OCI-LY7 (cell line): Measurements from ENCODE around the gene TMEM109. TPM values are rescaled to one million over a fixed set of nuclear protein-coding genes. Genes with fewer than 3 reads are reported as not detected.

Experiments
- BruUV-seq: library from RNA; stranded (reverse); fragments of 400-500 nt; replicated peaks from 2 replicates; lab custom pipeline; 2021; lab: Mats Ljungman, UMichigan
- CTCF ChIA-PET: fragments of 300-600 bp; sonication (Branson Sonifier 250); formaldehyde crosslinking; loops from one replicate; lab custom pipeline; 2022; ENCODE audit warnings: antibody characterized with exemption; ENCODE audit not compliant: unreplicated experiment; lab: Charles Lee
- POLR2A ChIA-PET: fragments of 300-600 bp; sonication (Branson Sonifier 250); formaldehyde crosslinking; loops from one replicate; lab custom pipeline; 2022; ENCODE audit warnings: antibody characterized with exemption; lab: Charles Lee
- DNase-seq: peaks from one replicate; pipeline ENCODE4 v3.0.0-alpha.2; 2015; ENCODE audit warnings: low spot score
- H2AFZ ChIP-seq: fragments of 200-600 bp; sonication (generic), shearing (Covaris generic); 2 replicates; pipeline ENCODE4 v1.6.1; 2014; ENCODE audit warnings: mild to moderate bottlenecking, antibody characterized with exemption, low read length, moderate library complexity
- H3K27ac ChIP-seq: fragments of 200-600 bp; sonication (generic); 2 replicates; pipeline ENCODE4 v1.5.1; 2014; ENCODE audit warnings: mixed run types, low read depth, mild to moderate bottlenecking, moderate library complexity, low read length, inconsistent platforms; ENCODE audit not compliant: poor library complexity, severe bottlenecking
- H3K36me3 ChIP-seq: fragments of 200-600 bp; sonication (generic); 2 replicates; pipeline ENCODE4 v1.6.1; 2014; ENCODE audit warnings: mild to moderate bottlenecking, antibody characterized with exemption, low read length, moderate library complexity, mixed read lengths; ENCODE audit not compliant: insufficient read depth
- H3K4me1 ChIP-seq: fragments of 200-600 bp; sonication (generic); 2 replicates; pipeline ENCODE4 v1.5.1; 2014; ENCODE audit warnings: mild to moderate bottlenecking, low read length; ENCODE audit not compliant: insufficient read depth, poor library complexity, severe bottlenecking
- H3K4me2 ChIP-seq: fragments of 200-600 bp; sonication (generic); 2 replicates; pipeline ENCODE4 v1.6.1; 2014; ENCODE audit warnings: mild to moderate bottlenecking, low read length
- H3K4me3 ChIP-seq: fragments of 200-600 bp; sonication (generic); 2 replicates; pipeline ENCODE4 v1.5.1; 2014; ENCODE audit warnings: mild to moderate bottlenecking, low read depth, low read length; ENCODE audit not compliant: poor library complexity, severe bottlenecking
- H3K79me2 ChIP-seq: fragments of 200-600 bp; sonication (generic); 2 replicates; pipeline ENCODE4 v1.6.1; 2016; ENCODE audit warnings: low read depth, mild to moderate bottlenecking, low read length, moderate library complexity, mixed read lengths; ENCODE audit not compliant: insufficient read depth
- H3K9me2 ChIP-seq: fragments of 200-600 bp; sonication (generic); 2 replicates; pipeline ENCODE4 v1.6.1; 2016; ENCODE audit warnings: mild to moderate bottlenecking, low read length, mixed read lengths; ENCODE audit not compliant: insufficient read depth
- H3K9me3 ChIP-seq: fragments of 200-600 bp; sonication (generic); 2 replicates; pipeline ENCODE4 v1.6.1; 2014; ENCODE audit warnings: mild to moderate bottlenecking, mixed run types, low read length, mixed read lengths
- H4K20me1 ChIP-seq: fragments of 200-600 bp; sonication (generic); 2 replicates; pipeline ENCODE4 v1.6.1; 2014; ENCODE audit warnings: mild to moderate bottlenecking, antibody characterized with exemption, low read length, moderate library complexity, mixed read lengths; ENCODE audit not compliant: insufficient read depth
- CTCF ChIP-seq: fragments of 200-600 bp; sonication (generic); conservative IDR thresholded peaks from 2 replicates; pipeline ENCODE4 v1.5.1; 2014; ENCODE audit warnings: mild to moderate bottlenecking, antibody characterized with exemption, low read length, moderate library complexity, mixed read lengths
- EZH2phosphoT487 ChIP-seq: fragments of 200-600 bp; sonication (generic); IDR thresholded peaks from 2 replicates; pipeline ENCODE4 v1.6.1; 2018; ENCODE audit warnings: low read depth, borderline replicate concordance, mild to moderate bottlenecking, mixed run types, antibody characterized with exemption, low read length, moderate library complexity, mixed read lengths
- intact Hi-C: fragments of 100-400 bp; cut with micrococcal nuclease; formaldehyde crosslinking; loops from one replicate; pipeline ENCODE4 v1.10.0; 2022; ENCODE audit not compliant: unreplicated experiment
- total RNA-seq, 2 experiments: library from RNA; depleted of rRNA in 1 of 2; stranded (reverse); fragments of >200 nt in 1 of 2; shearing (Covaris generic) in 1 of 2; gene quantifications; 2 replicates each; pipeline ENCODE4 v1.2.3, GENCODE V29; 2014 to 2022

The TMEM109 gene
- total RNA-seq, 2 experiments from 2014 or later, result 57.0 to 67.8 TPM

GRCh38 chr11:60899977-60900376 is 14.0 kb upstream of the TMEM109 start:
- Histone ChIP-seq H3K4me2 (no peak overlapping the region), H3K9me3 (no peaks in the 10 kb centered on the region), H3K4me3 (no peak overlapping the region), H3K27ac (no peak overlapping the region), H3K36me3 (peaks cover 99% of the 10 kb centered on the region), H2AFZ (no peak overlapping the region), H3K4me1 (peaks cover 9% of the 10 kb centered on the region), H3K79me2 (peaks cover 22% of the 10 kb centered on the region), H3K9me2 (no peaks in the 10 kb centered on the region), H4K20me1 (peaks cover 19% of the 10 kb centered on the region)
- ChIA-PET POLR2A (no interaction called here), CTCF (interaction anchor here (0.5 to 2.0 kb wide), 6 partner anchors 12 to 218 kb away, joined by 3 to 12 read pairs (median 4); partner anchors contain the start of gene TMEM109)
- intact Hi-C loops, result loop anchor here (1.0 to 10.0 kb wide), 2 partner anchors 55 to 69 kb away; partner anchors contain the start of gene SLC15A3
- DNase-seq, result no peak
- no TSS peak for BruUV-seq
- TF ChIP-seq CTCF, result no peak
- no peak for TF ChIP-seq EZH2phosphoT487

- BruUV-seq, result no TSS peak
- no peak overlapping the region for H3K4me2 ChIP-seq
- no peak overlapping the region for H3K4me3 ChIP-seq
- peaks cover 99% of the 10 kb centered on the region for H3K36me3 ChIP-seq
- H3K4me1 ChIP-seq, result peaks cover 15% of the 10 kb centered on the region
- peaks cover 31% of the 10 kb centered on the region for H3K79me2 ChIP-seq
- H3K9me2 ChIP-seq, result no peaks in the 10 kb centered on the region
- ChIA-PET CTCF (interaction anchor here (1.3 kb wide), 1 partner anchor 13 kb away, joined by 8 read pairs; no protein-coding TSS in a partner anchor), POLR2A (interaction anchor here (1.8 kb wide), 1 partner anchor 14 kb away, joined by 8 read pairs; the partner anchor contains the start of gene TMEM109)
- no peak for TF ChIP-seq CTCF
- TF ChIP-seq EZH2phosphoT487, result no peak
- H3K27ac ChIP-seq, result no peak overlapping the region
- intact Hi-C loops, result no loop called here
- no peak for DNase-seq
- no peak overlapping the region for H2AFZ ChIP-seq
- peaks cover 28% of the 10 kb centered on the region for H4K20me1 ChIP-seq
- no peaks in the 10 kb centered on the region for H3K9me3 ChIP-seq
Measured at GRCh38 chr11:60900673-60901404, 13.1 kb upstream of the TMEM109 start.

- intact Hi-C loops, result no loop called here
Measured at GRCh38 chr11:60902625-60903024, 11.3 kb upstream of the TMEM109 start.

More at GRCh38 chr11:60902625-60903024, 11.3 kb upstream of the TMEM109 start:
- Histone ChIP-seq H3K4me2 (no peak overlapping the region), H3K36me3 (peaks cover 84% of the 10 kb centered on the region), H3K4me3 (no peak overlapping the region), H3K4me1 (peaks cover 23% of the 10 kb centered on the region), H4K20me1 (peaks cover 30% of the 10 kb centered on the region), H2AFZ (no peak overlapping the region), H3K9me2 (no peaks in the 10 kb centered on the region), H3K9me3 (no peaks in the 10 kb centered on the region), H3K27ac (no peak overlapping the region), H3K79me2 (peaks cover 35% of the 10 kb centered on the region)
- no peak for DNase-seq
- TF ChIP-seq EZH2phosphoT487, result no peak
- TF ChIP-seq CTCF, result no peak
- BruUV-seq, result no TSS peak
- ChIA-PET POLR2A (interaction anchor here (1.1 to 3.1 kb wide), 2 partner anchors 12 to 433 kb away, joined by 3 to 21 read pairs; partner anchors contain the start of gene TMEM109), CTCF (no interaction called here)
